Measurements from ENCODE around the gene MEAF6.

DNA sequence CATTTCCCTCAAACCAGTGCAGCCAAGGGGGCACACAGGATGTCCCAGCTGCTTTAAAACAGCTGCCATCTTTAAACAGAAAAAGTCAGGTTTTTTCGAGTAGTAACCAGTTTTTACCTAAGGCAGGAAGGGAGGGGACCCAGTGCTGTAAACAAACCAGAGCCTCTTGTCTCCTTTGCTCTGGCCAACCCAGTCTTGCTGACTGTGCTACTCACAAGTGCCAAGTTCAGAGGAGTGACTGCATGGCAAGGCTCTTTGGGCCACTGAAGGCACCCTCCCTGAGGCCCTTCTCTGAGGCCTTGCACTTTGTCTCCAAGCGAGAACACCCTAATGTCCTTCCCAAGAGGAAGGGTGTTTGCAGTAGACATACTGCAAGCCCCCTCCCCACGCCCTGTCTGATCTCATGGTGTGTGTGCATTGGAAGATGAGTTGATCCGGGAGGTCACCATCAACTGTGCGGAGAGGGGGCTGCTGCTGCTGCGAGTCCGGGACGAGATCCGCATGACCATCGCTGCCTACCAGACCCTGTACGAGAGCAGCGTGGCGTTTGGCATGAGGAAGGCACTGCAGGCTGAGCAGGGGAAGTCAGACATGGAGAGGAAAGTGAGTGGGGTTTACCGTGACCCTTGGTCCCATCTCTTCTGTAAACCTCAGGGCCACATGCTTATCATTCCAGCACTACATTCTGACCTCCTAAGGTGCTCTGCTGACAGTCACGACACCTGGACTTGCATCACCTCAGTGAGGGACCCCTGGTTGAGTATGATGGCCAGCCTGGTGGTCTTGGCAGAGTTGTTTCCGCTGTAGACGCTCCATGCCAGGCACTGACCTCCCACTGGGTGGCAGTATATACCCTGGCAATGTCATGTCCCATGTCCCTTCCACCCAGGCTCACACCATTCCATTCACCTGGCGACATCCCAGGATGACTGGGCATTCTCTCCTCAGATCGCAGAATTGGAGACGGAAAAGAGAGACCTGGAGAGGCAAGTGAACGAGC is 46.9 kb upstream of the MEAF6 start:
- TF ChIP-seq EZH2phosphoT487 (IDR thresholded peaks at IDR 0.05; ENCODE audit: insufficient read depth, low read depth) (no peak), EZH2 (IDR thresholded peaks at IDR 0.05; ENCODE audit: insufficient read depth, poor library complexity, severe bottlenecking) (no peak)
